Suprapubic skin (tissue), 4 donors: Measurements from ENCODE around the gene PRKAR2B. TPM values are rescaled to one million over a fixed set of nuclear protein-coding genes. Genes with fewer than 3 reads are reported as not detected.

ENCODE experiments used
- DNase-seq, 2 donors: peaks; one replicate each; pipeline ENCODE4 v3.0.0-alpha.2; 2019; ENCODE audit warnings: low spot score in 2 of 2
- H3K27ac ChIP-seq: fragments of 200-600 bp; sonication (generic); one replicate; pipeline ENCODE4 v1.5.1; 2019
- H3K27me3 ChIP-seq: fragments of 200-600 bp; sonication (generic); one replicate; pipeline ENCODE4 v1.5.1; 2019
- H3K36me3 ChIP-seq: fragments of 200-600 bp; sonication (generic); one replicate; pipeline ENCODE4 v1.5.1; 2019
- H3K4me1 ChIP-seq: fragments of 200-600 bp; sonication (generic); one replicate; pipeline ENCODE4 v1.5.1; 2019
- H3K4me3 ChIP-seq: fragments of 200-600 bp; sonication (generic); one replicate; pipeline ENCODE4 v1.5.1; 2019; ENCODE audit warnings: mild to moderate bottlenecking
- H3K9me3 ChIP-seq: fragments of 200-600 bp; sonication (generic); one replicate; pipeline ENCODE4 v1.5.1; 2019
- CTCF ChIP-seq, 2 donors: fragments of 200-600 bp in 1 of 2; fragments of 450-650 bp in 1 of 2; sonication (generic) in 1 of 2; IDR thresholded peaks; one replicate each; pipeline ENCODE4 v1.5.1; 2016 to 2019; ENCODE audit warnings: antibody characterized with exemption in 2 of 2, mild to moderate bottlenecking in 1 of 2, moderate library complexity in 1 of 2
- EP300 ChIP-seq: sonication (generic); formaldehyde crosslinking; IDR thresholded peaks from one replicate; pipeline ENCODE4 v1.6.1; 2017; ENCODE audit warnings: antibody characterized with exemption
- POLR2A ChIP-seq, 2 donors: fragments of 450-650 bp; IDR thresholded peaks; one replicate each; pipeline ENCODE4 v1.6.1; 2017; ENCODE audit warnings: antibody characterized with exemption in 2 of 2, mild to moderate bottlenecking in 2 of 2, moderate library complexity in 2 of 2
- POLR2AphosphoS5 ChIP-seq, 3 donors: sonication (generic); formaldehyde crosslinking; IDR thresholded peaks; one replicate each; pipeline ENCODE4 v1.6.1; 2017; ENCODE audit warnings: antibody characterized with exemption in 3 of 3
- WGBS: methylation state at CpG from one replicate; pipeline ENCODE4 v1.1.5; 2018; 5-methylcytosine and 5-hydroxymethylcytosine counted together
- total RNA-seq, 4 donors: library from RNA; depleted of rRNA; stranded (reverse); fragments of >200 nt; gene quantifications; one replicate each; pipeline ENCODE4 v1.1.0, GENCODE V29; 2016

Gene PRKAR2B
- total RNA-seq, 4 donors from 2014 or later: 4.2 to 10.8 (median 6.2) TPM

GRCh38 chr7:107179326-107180164 is 135.0 kb downstream of the PRKAR2B start:
- DNase-seq: no peak
- Histone ChIP-seq H3K36me3 (peaks cover 38% of the 10 kb centered on the region), H3K27ac (no peak overlapping the region), H3K4me1 (peaks cover 54% of the 10 kb centered on the region), H3K9me3 (no peaks in the 10 kb centered on the region), H3K4me3 (no peak overlapping the region), H3K27me3 (no peaks in the 10 kb centered on the region)
- no peak for TF ChIP-seq POLR2AphosphoS5 (IDR thresholded peaks at IDR 0.05)
- 86% methylated on average over 14 of the region's 14 CpGs for WGBS

- DNase-seq: no peak
- 48% methylated on average over 1 of the region's 1 CpG for WGBS
- TF ChIP-seq CTCF (IDR thresholded peaks at IDR 0.05): no peak
- TF ChIP-seq POLR2A (IDR thresholded peaks at IDR 0.05): no peak
- no peak for TF ChIP-seq EP300
- no peak for TF ChIP-seq POLR2AphosphoS5 (IDR thresholded peaks at IDR 0.05)
- H3K4me1 ChIP-seq: peaks cover 51% of the 10 kb centered on the region
- H3K27me3 ChIP-seq: no peaks in the 10 kb centered on the region
- peaks cover 45% of the 10 kb centered on the region for H3K36me3 ChIP-seq
- no peak overlapping the region for H3K27ac ChIP-seq
- no peak overlapping the region for H3K4me3 ChIP-seq
- H3K9me3 ChIP-seq: no peaks in the 10 kb centered on the region
Observed at GRCh38 chr7:107180378-107180777, 135.9 kb downstream of the PRKAR2B start.

- no peaks in the 10 kb centered on the region for H3K9me3 ChIP-seq
- TF ChIP-seq POLR2AphosphoS5 (IDR thresholded peaks at IDR 0.05) (no peak), CTCF (IDR thresholded peaks at IDR 0.05) (no peak), POLR2A (IDR thresholded peaks at IDR 0.05) (no peak), EP300 (no peak)
- no peaks in the 10 kb centered on the region for H3K27me3 ChIP-seq
- peaks cover 47% of the 10 kb centered on the region for H3K4me1 ChIP-seq
- no peak overlapping the region for H3K27ac ChIP-seq
- peaks cover 53% of the 10 kb centered on the region for H3K36me3 ChIP-seq
- no peak overlapping the region for H3K4me3 ChIP-seq
- WGBS: 84% methylated on average over 5 of the region's 5 CpGs
- DNase-seq: no peak
Observed at GRCh38 chr7:107181172-107181571, 136.7 kb downstream of the PRKAR2B start.

GRCh38 chr7:107185716-107186115 is 141.2 kb downstream of the PRKAR2B start:
- 80% methylated on average over 4 of the region's 4 CpGs for WGBS
- no peak overlapping the region for H3K27ac ChIP-seq
- TF ChIP-seq CTCF (IDR thresholded peaks at IDR 0.05) (no peak), POLR2AphosphoS5 (IDR thresholded peaks at IDR 0.05) (no peak), EP300 (no peak), POLR2A (IDR thresholded peaks at IDR 0.05) (no peak)
- no peaks in the 10 kb centered on the region for H3K9me3 ChIP-seq
- no peak for DNase-seq
- H3K4me3 ChIP-seq: no peak overlapping the region
- peaks cover 14% of the 10 kb centered on the region for H3K4me1 ChIP-seq
- peaks cover 98% of the 10 kb centered on the region for H3K36me3 ChIP-seq
- H3K27me3 ChIP-seq: no peaks in the 10 kb centered on the region

- H3K4me3 ChIP-seq: no peak overlapping the region
- no peak for DNase-seq
Observed at GRCh38 chr7:107186240-107186639, 141.7 kb downstream of the PRKAR2B start.

GRCh38 chr7:107187774-107188173 is 143.3 kb downstream of the PRKAR2B start:
- no peak for TF ChIP-seq EP300
- no peak for TF ChIP-seq POLR2AphosphoS5 (IDR thresholded peaks at IDR 0.05)
- no peak for TF ChIP-seq CTCF (IDR thresholded peaks at IDR 0.05)
- no peak for TF ChIP-seq POLR2A (IDR thresholded peaks at IDR 0.05)
- H3K9me3 ChIP-seq: no peaks in the 10 kb centered on the region
- H3K36me3 ChIP-seq: peaks cover 97% of the 10 kb centered on the region
- no peaks in the 10 kb centered on the region for H3K27me3 ChIP-seq
- peaks cover 5% of the 10 kb centered on the region for H3K4me1 ChIP-seq
- H3K27ac ChIP-seq: no peak overlapping the region
- H3K4me3 ChIP-seq: no peak overlapping the region
- no peak for DNase-seq
- 84% methylated on average over 2 of the region's 2 CpGs for WGBS

More at GRCh38 chr7:107186240-107186639, 141.7 kb downstream of the PRKAR2B start:
- 93% methylated on average over 4 of the region's 4 CpGs for WGBS
- Histone ChIP-seq H3K4me1 (peaks cover 9% of the 10 kb centered on the region), H3K9me3 (no peaks in the 10 kb centered on the region), H3K27me3 (no peaks in the 10 kb centered on the region), H3K27ac (no peak overlapping the region), H3K36me3 (peaks cover 98% of the 10 kb centered on the region)
- no peak for TF ChIP-seq EP300
